ENCODE results near the gene OSBP.
"Not testable (repeated sequence)": the region's sequence is repeated elsewhere in the genome, so short reads cannot be mapped to it uniquely, and the experiment has no call there.

The OSBP gene

GRCh38 chr11:59552844-59553243 is 62.7 kb downstream of the OSBP start:
- DNase-seq, result no peak

- DNase-seq, result peak in 1 of 4 experiments; percentile 7
These were observed 63.7 kb downstream of the OSBP start for GRCh38 chr11:59551659-59552521.

DNA sequence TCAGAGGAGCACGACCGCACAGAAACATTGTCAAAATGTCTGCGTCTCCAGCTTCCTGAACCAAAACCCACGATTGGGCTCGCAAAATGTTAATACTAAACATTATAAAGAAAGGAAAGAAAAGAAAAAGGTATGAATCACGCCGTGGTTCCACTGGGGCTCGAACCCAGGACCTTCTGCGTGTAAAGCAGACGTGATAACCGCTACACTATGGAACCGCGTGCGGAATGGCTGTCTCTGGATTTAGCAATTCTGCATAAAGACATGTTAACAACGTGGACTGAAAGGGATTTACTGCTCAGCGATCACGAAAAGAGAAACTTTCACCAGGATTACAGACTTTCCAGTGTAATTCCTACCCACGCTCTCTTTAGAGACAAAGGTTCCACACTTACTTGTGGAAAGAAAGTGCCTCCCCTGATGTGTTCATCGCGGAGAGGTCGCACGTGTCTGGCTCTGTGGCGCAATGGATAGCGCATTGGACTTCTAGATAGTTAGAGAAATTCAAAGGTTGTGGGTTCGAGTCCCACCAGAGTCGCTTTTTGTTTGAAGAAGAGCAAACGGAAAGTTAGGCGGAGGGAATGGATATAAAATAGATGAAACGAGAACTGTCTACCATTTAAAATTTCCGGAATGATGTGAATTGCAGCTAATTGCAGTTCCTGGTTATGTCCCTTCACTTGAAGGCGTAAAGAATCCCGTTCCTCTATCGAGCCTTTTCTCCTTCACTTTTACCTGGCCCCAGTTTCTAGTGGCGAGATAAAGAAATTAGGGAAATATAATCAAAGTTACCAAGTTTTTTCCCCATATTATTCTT is 64.5 kb downstream of the OSBP start:
- DNase-seq, result peak; percentile 30 to 79 (median 53)

GRCh38 chr11:59550368-59550841 is 65.2 kb downstream of the OSBP start:
- DNase-seq, result peak; percentile 67 to 77 (median 74)

GRCh38 chr11:59548309-59548656 is 67.3 kb downstream of the OSBP start:
- no peak for DNase-seq

- not testable (repeated sequence) for DNase-seq
These were observed 67.8 kb downstream of the OSBP start for GRCh38 chr11:59547605-59548308.

- DNase-seq, result no peak
These were observed 70.2 kb downstream of the OSBP start for GRCh38 chr11:59545179-59546020.

- DNase-seq, result no peak
These were observed 70.8 kb downstream of the OSBP start for GRCh38 chr11:59544869-59545178.

GRCh38 chr11:59543713-59544112 is 71.9 kb downstream of the OSBP start:
- not testable (repeated sequence) for DNase-seq

- no peak for DNase-seq
These were observed 73.3 kb downstream of the OSBP start for GRCh38 chr11:59542142-59542810.

DNA sequence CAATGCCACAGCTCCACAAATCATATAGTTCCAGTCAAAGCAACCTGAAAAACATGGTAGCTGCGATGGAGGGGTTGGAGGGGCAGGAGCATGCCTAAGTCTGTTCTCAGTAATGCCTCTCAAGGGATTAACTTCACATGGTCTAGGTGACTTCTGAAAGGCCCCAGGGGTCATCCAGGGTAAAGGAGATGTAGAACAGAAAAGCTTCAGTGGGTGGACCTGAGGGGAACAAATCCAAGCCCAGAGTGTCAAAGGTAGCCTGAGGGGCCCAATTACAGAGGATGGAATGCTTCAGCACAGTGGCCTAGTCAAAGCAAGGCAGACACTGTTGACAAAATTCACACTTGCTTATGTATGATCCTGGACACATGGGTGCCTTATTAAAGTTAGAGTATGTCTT is 80.9 kb downstream of the OSBP start:
- no peak for DNase-seq

- DNase-seq, result no peak
These were observed 83.0 kb downstream of the OSBP start for GRCh38 chr11:59532620-59533019.

GRCh38 chr11:59528711-59529110 is 86.9 kb downstream of the OSBP start:
- no peak for DNase-seq
